Measurements from ENCODE around the gene CDK19. TPM values are rescaled to one million over a fixed set of nuclear protein-coding genes. Genes with fewer than 3 reads are reported as not detected.

CDK19 gene
- total and polyA plus RNA-seq, 7 experiments from 2014 or later, result 1.3 to 24.4 (median 20.4) TPM

- H3K4me1 ChIP-seq (ENCODE audit: control insufficient read depth in 2 of 2, insufficient read depth in 2 of 2, low read length in 2 of 2), result peaks cover 0 to 6% of the 10 kb centered on the region in 2 donors
- H3K27ac ChIP-seq (ENCODE audit: low read depth, low read length), result no peak overlapping the region
- Mint-ChIP-seq H3K36me3 (peaks cover 3 to 46% (median 30%) of the 10 kb centered on the region in 5 donors), H3K27me3 (no peaks in the 10 kb centered on the region), H3K27ac (no peak overlapping the region), H3K4me1 (peaks cover 8 to 24% (median 14%) of the 10 kb centered on the region in 7 donors), H3K9me3 (peaks cover 0 to 14% (median 3%) of the 10 kb centered on the region in 11 donors), H3K4me3 (no peak overlapping the region)
- H3K4me3 ChIP-seq (ENCODE audit: low read length), result no peak overlapping the region
- DNase-seq, result no peak
- no peaks in the 10 kb centered on the region for H3K9me3 ChIP-seq (ENCODE audit: control insufficient read depth in 2 of 3, low read length in 3 of 3)
- intact Hi-C loops (cut with micrococcal nuclease), result no loop called here
- no peaks in the 10 kb centered on the region for H3K27me3 ChIP-seq (ENCODE audit: control insufficient read depth in 2 of 2, insufficient read depth in 2 of 2, low read length in 2 of 2)
- no peak for ATAC-seq
- H3K36me3 ChIP-seq (ENCODE audit: control insufficient read depth in 2 of 3, insufficient read depth in 3 of 3, low read length in 3 of 3), result no peaks in the 10 kb centered on the region
- ChIA-PET CTCF (no interaction called here), POLR2A (no interaction called here)
Measured at GRCh38 chr6:110693296-110693695, 122.0 kb downstream of the CDK19 start.

DNA sequence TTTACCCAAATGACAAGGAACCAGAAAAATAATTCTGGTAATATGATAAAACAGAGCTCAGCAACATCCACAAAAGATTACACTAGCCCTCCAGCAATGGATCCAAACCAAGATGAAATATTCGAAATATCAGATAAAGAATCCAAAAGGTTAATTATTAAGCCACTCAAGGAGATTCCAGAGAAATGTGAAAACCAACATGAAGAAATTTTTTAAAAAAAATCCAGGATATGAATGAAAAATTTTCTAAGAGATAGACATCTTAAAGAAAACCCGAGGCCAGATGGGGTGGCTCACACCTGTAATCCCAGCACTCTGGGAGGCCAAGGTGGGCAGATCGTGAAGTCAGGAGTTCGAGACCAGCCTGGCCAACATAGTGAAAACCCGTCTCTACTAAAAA, 124.4 kb downstream of the CDK19 start:
- H3K4me3 ChIP-seq (ENCODE audit: low read length), result no peak overlapping the region
- ATAC-seq (no peak), DNase-seq (no peak)
- H3K9me3 ChIP-seq (ENCODE audit: control insufficient read depth in 2 of 3, low read length in 3 of 3), result no peaks in the 10 kb centered on the region
- Mint-ChIP-seq H3K27ac (no peak overlapping the region), H3K4me1 (peaks cover 13 to 39% (median 26%) of the 10 kb centered on the region in 7 donors), H3K27me3 (no peaks in the 10 kb centered on the region), H3K4me3 (no peak overlapping the region), H3K9me3 (peaks cover 0 to 9% (median 0%) of the 10 kb centered on the region in 11 donors), H3K36me3 (peaks cover 0 to 31% (median 16%) of the 10 kb centered on the region in 5 donors)
- H3K4me1 ChIP-seq (ENCODE audit: control insufficient read depth in 2 of 2, insufficient read depth in 2 of 2, low read length in 2 of 2), result peaks cover 9 to 16% of the 10 kb centered on the region in 2 donors
- ChIA-PET POLR2A (no interaction called here), CTCF (no interaction called here)
- intact Hi-C loops (cut with micrococcal nuclease), result no loop called here
- H3K36me3 ChIP-seq (ENCODE audit: control insufficient read depth in 2 of 3, insufficient read depth in 3 of 3, low read length in 3 of 3), result no peaks in the 10 kb centered on the region
- H3K27me3 ChIP-seq (ENCODE audit: control insufficient read depth in 2 of 2, insufficient read depth in 2 of 2, low read length in 2 of 2), result no peaks in the 10 kb centered on the region
- H3K27ac ChIP-seq (ENCODE audit: low read depth, low read length), result no peak overlapping the region

GRCh38 chr6:110690106-110690654, 125.1 kb downstream of the CDK19 start:
- Histone ChIP-seq H3K36me3 (ENCODE audit: control insufficient read depth in 2 of 3, insufficient read depth in 3 of 3, low read length in 3 of 3) (no peaks in the 10 kb centered on the region), H3K27me3 (ENCODE audit: control insufficient read depth in 2 of 2, insufficient read depth in 2 of 2, low read length in 2 of 2) (no peaks in the 10 kb centered on the region), H3K9me3 (ENCODE audit: control insufficient read depth in 2 of 3, low read length in 3 of 3) (no peaks in the 10 kb centered on the region), H3K27ac (ENCODE audit: low read depth, low read length) (no peak overlapping the region), H3K4me1 (ENCODE audit: control insufficient read depth in 2 of 2, insufficient read depth in 2 of 2, low read length in 2 of 2) (peaks cover 9 to 16% of the 10 kb centered on the region in 2 donors), H3K4me3 (ENCODE audit: low read length) (no peak overlapping the region)
- H3K27me3 Mint-ChIP-seq, result no peaks in the 10 kb centered on the region
- ATAC-seq (no peak), DNase-seq (no peak)
- H3K4me3 Mint-ChIP-seq, result no peak overlapping the region
- no peak overlapping the region for H3K27ac Mint-ChIP-seq
- ChIA-PET CTCF (no interaction called here), POLR2A (no interaction called here)
- peaks cover 0 to 30% (median 14%) of the 10 kb centered on the region in 5 donors for H3K36me3 Mint-ChIP-seq
- H3K4me1 Mint-ChIP-seq, result peaks cover 13 to 39% (median 26%) of the 10 kb centered on the region in 7 donors
- intact Hi-C loops (cut with micrococcal nuclease), result no loop called here
- peaks cover 0 to 9% (median 0%) of the 10 kb centered on the region in 11 donors for H3K9me3 Mint-ChIP-seq

GRCh38 chr6:110689275-110689935, 125.9 kb downstream of the CDK19 start:
- ATAC-seq, result peak; percentile 48
- Mint-ChIP-seq H3K4me1 (peaks cover 13 to 36% (median 26%) of the 10 kb centered on the region in 7 donors), H3K36me3 (peaks cover 0 to 26% (median 11%) of the 10 kb centered on the region in 5 donors), H3K4me3 (no peak overlapping the region), H3K27me3 (no peaks in the 10 kb centered on the region), H3K27ac (peak overlapping the region in 3 of 9 donors; percentile 31 to 65 (median 55)), H3K9me3 (peaks cover 0 to 8% (median 0%) of the 10 kb centered on the region in 11 donors)
- ChIA-PET POLR2A (no interaction called here), CTCF (no interaction called here)
- H3K27me3 ChIP-seq (ENCODE audit: control insufficient read depth in 2 of 2, insufficient read depth in 2 of 2, low read length in 2 of 2), result no peaks in the 10 kb centered on the region
- no peaks in the 10 kb centered on the region for H3K36me3 ChIP-seq (ENCODE audit: control insufficient read depth in 2 of 3, insufficient read depth in 3 of 3, low read length in 3 of 3)
- H3K27ac ChIP-seq (ENCODE audit: low read depth, low read length), result no peak overlapping the region
- no peaks in the 10 kb centered on the region for H3K9me3 ChIP-seq (ENCODE audit: control insufficient read depth in 2 of 3, low read length in 3 of 3)
- intact Hi-C loops (cut with micrococcal nuclease), result no loop called here
- H3K4me1 ChIP-seq (ENCODE audit: control insufficient read depth in 2 of 2, insufficient read depth in 2 of 2, low read length in 2 of 2), result peaks cover 9 to 16% of the 10 kb centered on the region in 2 donors
- peak in 2 of 9 donors; percentile 6 to 8 for DNase-seq
- no peak overlapping the region for H3K4me3 ChIP-seq (ENCODE audit: low read length)

GRCh38 chr6:110688661-110689268, 126.5 kb downstream of the CDK19 start:
- H3K27ac Mint-ChIP-seq, result peak overlapping the region in 2 of 9 donors; percentile 28 to 74
- H3K27me3 ChIP-seq (ENCODE audit: control insufficient read depth in 2 of 2, insufficient read depth in 2 of 2, low read length in 2 of 2), result no peaks in the 10 kb centered on the region
- intact Hi-C loops (cut with micrococcal nuclease), result no loop called here
- H3K27ac ChIP-seq (ENCODE audit: low read depth, low read length), result no peak overlapping the region
- H3K4me3 ChIP-seq (ENCODE audit: low read length), result no peak overlapping the region
- no peaks in the 10 kb centered on the region for H3K9me3 ChIP-seq (ENCODE audit: control insufficient read depth in 2 of 3, low read length in 3 of 3)
- peaks cover 11 to 35% (median 26%) of the 10 kb centered on the region in 7 donors for H3K4me1 Mint-ChIP-seq
- H3K36me3 ChIP-seq (ENCODE audit: control insufficient read depth in 2 of 3, insufficient read depth in 3 of 3, low read length in 3 of 3), result no peaks in the 10 kb centered on the region
- no peak overlapping the region for H3K4me3 Mint-ChIP-seq
- peaks cover 0 to 20% (median 8%) of the 10 kb centered on the region in 5 donors for H3K36me3 Mint-ChIP-seq
- DNase-seq (no peak), ATAC-seq (peak; percentile 45)
- POLR2A ChIA-PET, result no interaction called here
- CTCF ChIA-PET, result no interaction called here
- no peaks in the 10 kb centered on the region for H3K27me3 Mint-ChIP-seq
- H3K4me1 ChIP-seq (ENCODE audit: control insufficient read depth in 2 of 2, insufficient read depth in 2 of 2, low read length in 2 of 2), result peaks cover 9 to 16% of the 10 kb centered on the region in 2 donors
- peaks cover 0 to 2% (median 0%) of the 10 kb centered on the region in 11 donors for H3K9me3 Mint-ChIP-seq

DNA sequence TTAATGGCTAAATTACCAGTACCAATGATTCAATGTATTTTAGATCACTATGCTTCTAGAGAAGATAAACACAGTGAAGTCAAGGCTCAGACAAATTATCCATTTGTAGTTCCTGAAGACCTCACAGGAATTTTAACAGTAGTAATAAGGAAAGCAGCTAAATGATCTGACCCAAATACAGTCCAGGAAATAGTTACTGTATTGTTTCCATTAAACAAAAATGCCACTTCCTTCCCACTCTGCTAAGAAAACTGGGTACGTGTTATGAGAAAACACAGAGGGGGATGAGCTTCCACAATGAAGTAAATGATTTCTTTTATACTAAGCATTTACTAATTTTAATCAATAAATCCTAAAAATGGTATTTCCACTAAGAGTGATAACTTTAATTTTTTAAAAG, 127.9 kb downstream of the CDK19 start:
- H3K9me3 Mint-ChIP-seq, result no peaks in the 10 kb centered on the region
- ATAC-seq (no peak), DNase-seq (no peak)
- Histone ChIP-seq H3K4me3 (ENCODE audit: low read length) (no peak overlapping the region), H3K4me1 (ENCODE audit: control insufficient read depth in 2 of 2, insufficient read depth in 2 of 2, low read length in 2 of 2) (peaks cover 12 to 16% of the 10 kb centered on the region in 2 donors), H3K27ac (ENCODE audit: low read depth, low read length) (no peak overlapping the region), H3K36me3 (ENCODE audit: control insufficient read depth in 2 of 3, insufficient read depth in 3 of 3, low read length in 3 of 3) (no peaks in the 10 kb centered on the region), H3K27me3 (ENCODE audit: control insufficient read depth in 2 of 2, insufficient read depth in 2 of 2, low read length in 2 of 2) (no peaks in the 10 kb centered on the region), H3K9me3 (ENCODE audit: control insufficient read depth in 2 of 3, low read length in 3 of 3) (no peaks in the 10 kb centered on the region)
- intact Hi-C loops (cut with micrococcal nuclease), result no loop called here
- ChIA-PET POLR2A (interaction anchor here (0.6 to 1.4 kb wide), 3 partner anchors 187 to 389 kb away, joined by 3 to 4 read pairs (median 4); no protein-coding TSS in a partner anchor), CTCF (interaction anchor here (1.2 kb wide), 1 partner anchor 263 kb away, joined by 3 read pairs; no protein-coding TSS in a partner anchor)
- H3K27me3 Mint-ChIP-seq, result no peaks in the 10 kb centered on the region
- peaks cover 0 to 9% (median 4%) of the 10 kb centered on the region in 5 donors for H3K36me3 Mint-ChIP-seq
- peak overlapping the region in 3 of 10 donors; percentile 24 to 31 (median 25) for H3K4me3 Mint-ChIP-seq
- no peak overlapping the region for H3K27ac Mint-ChIP-seq
- peaks cover 14 to 38% (median 26%) of the 10 kb centered on the region in 7 donors for H3K4me1 Mint-ChIP-seq
